PC-9 (cell line): Measurements from ENCODE around the gene GNAL. TPM values are rescaled to one million over a fixed set of nuclear protein-coding genes. Genes with fewer than 3 reads are reported as not detected.
"Not testable (repeated sequence)": the region's sequence is repeated elsewhere in the genome, so short reads cannot be mapped to it uniquely, and the experiment has no call there.

Experiments used
- BruUV-seq: library from RNA; stranded (reverse); fragments of 400-500 nt; replicated peaks from 2 replicates; lab custom pipeline; 2021; lab: Mats Ljungman, UMichigan
- CTCF ChIA-PET: fragments of 300-600 bp; sonication (Branson Sonifier 250); formaldehyde crosslinking; loops from one replicate; lab custom pipeline; 2022; ENCODE audit warnings: antibody characterized with exemption; lab: Charles Lee
- POLR2A ChIA-PET: fragments of 300-600 bp; sonication (Branson Sonifier 250); formaldehyde crosslinking; loops from one replicate; lab custom pipeline; 2022; ENCODE audit warnings: antibody characterized with exemption; ENCODE audit not compliant: unreplicated experiment; lab: Charles Lee
- DNase-seq, 2 experiments: peaks; one replicate each; pipeline versions ENCODE4 v3.0.0 to v3.0.0-alpha.2; 2015 to 2022; ENCODE audit warnings: mixed read lengths in 1 of 2
- H2AFZ ChIP-seq: fragments of 200-600 bp; sonication (generic); 2 replicates; pipeline ENCODE4 v1.8.1; 2017; ENCODE audit warnings: antibody characterized with exemption
- H3F3A ChIP-seq: fragments of 200-600 bp; sonication (generic); 2 replicates; pipeline ENCODE4 v1.8.1; 2017; ENCODE audit warnings: antibody characterized with exemption, mild to moderate bottlenecking, low read depth; ENCODE audit not compliant: insufficient read depth
- H3K27ac ChIP-seq: fragments of 200-600 bp; sonication (generic); 2 replicates; pipeline ENCODE4 v1.6.1; 2016; ENCODE audit warnings: mixed run types
- H3K27me3 ChIP-seq: fragments of 200-600 bp; sonication (generic); 2 replicates; pipeline ENCODE4 v1.6.1; 2016; ENCODE audit warnings: low read depth, mixed run types; ENCODE audit not compliant: insufficient read depth
- H3K36me3 ChIP-seq: fragments of 200-600 bp; sonication (generic); 2 replicates; pipeline ENCODE4 v1.6.1; 2016; ENCODE audit warnings: low read depth, mixed run types
- H3K4me1 ChIP-seq: fragments of 200-600 bp; sonication (generic); replicated peaks from 2 replicates; pipeline ENCODE4 v1.6.1; 2016; ENCODE audit warnings: mixed run types; ENCODE audit not compliant: insufficient read depth
- H3K4me2 ChIP-seq: fragments of 200-600 bp; sonication (generic); 2 replicates; pipeline ENCODE4 v1.6.1; 2017; ENCODE audit warnings: mixed run types
- H3K4me3 ChIP-seq: fragments of 200-600 bp; sonication (generic); 2 replicates; pipeline ENCODE4 v1.6.1; 2016; ENCODE audit warnings: mixed run types
- H3K79me2 ChIP-seq: fragments of 200-600 bp; sonication (generic); 2 replicates; pipeline ENCODE4 v1.6.1; 2017; ENCODE audit warnings: low read depth, mixed run types
- H3K9me2 ChIP-seq: fragments of 200-600 bp; sonication (generic); 2 replicates; pipeline ENCODE4 v1.8.1; 2017; ENCODE audit warnings: mild to moderate bottlenecking; ENCODE audit not compliant: insufficient read depth
- H3K9me3 ChIP-seq: fragments of 200-600 bp; sonication (generic); 2 replicates; pipeline ENCODE4 v1.8.1; 2016; ENCODE audit warnings: low read depth; ENCODE audit not compliant: insufficient read depth
- H4K20me1 ChIP-seq: fragments of 200-600 bp; sonication (generic); 2 replicates; pipeline ENCODE4 v1.8.1; 2017; ENCODE audit not compliant: insufficient read depth
- EZH2 ChIP-seq: fragments of 200-600 bp; sonication (generic); IDR thresholded peaks from 2 replicates; pipeline ENCODE4 v1.8.0; 2017; ENCODE audit warnings: antibody characterized with exemption, low read depth
- intact Hi-C: fragments of 100-400 bp; cut with micrococcal nuclease; formaldehyde crosslinking; loops from one replicate; pipeline ENCODE4 v1.10.0; 2022; ENCODE audit not compliant: unreplicated experiment
- total RNA-seq: library from RNA; stranded (reverse); gene quantifications from 2 replicates; pipeline ENCODE4 v1.2.3, GENCODE V29; 2021
- TF ChIP-seq, protein P1 (sequence below): fragments of 200-600 bp; sonication (generic); conservative IDR thresholded peaks from 2 replicates; pipeline ENCODE4 v1.6.1; 2017; ENCODE audit warnings: mixed run types, antibody characterized with exemption, mild to moderate bottlenecking, moderate library complexity

Gene GNAL
- total RNA-seq, 1 experiment from 2014 or later: 3.3 TPM

DNA sequence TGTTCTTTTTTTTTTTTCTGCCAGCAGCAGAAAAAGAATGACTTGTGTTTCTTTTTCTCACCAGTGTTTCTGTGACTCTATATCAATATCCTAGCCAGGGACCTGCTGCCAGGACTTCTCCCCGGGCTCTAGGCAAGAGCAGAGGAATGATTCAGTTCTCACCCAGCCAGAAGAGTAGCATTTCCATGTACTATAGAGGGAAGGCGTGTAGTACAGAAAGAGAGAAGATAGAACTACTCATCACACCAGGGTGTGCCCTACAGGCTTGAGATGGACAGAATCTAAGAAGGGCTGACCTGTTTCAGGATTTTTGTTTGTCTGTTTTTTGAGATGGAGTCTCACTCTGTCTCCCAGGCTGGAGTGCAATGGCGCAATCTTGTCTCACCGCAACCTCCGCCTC is 230.5 kb downstream of the GNAL start:
- H3K36me3 ChIP-seq, H3K27ac ChIP-seq, H3K27me3 ChIP-seq, H3K4me1 ChIP-seq, BruUV-seq, H3F3A ChIP-seq, H3K9me2 ChIP-seq, H3K4me3 ChIP-seq, H3K4me2 ChIP-seq, H3K9me3 ChIP-seq, H4K20me1 ChIP-seq, H3K79me2 ChIP-seq, DNase-seq, POLR2A ChIA-PET, intact Hi-C loops, H2AFZ ChIP-seq: not testable (repeated sequence)
- CTCF ChIA-PET: interaction anchor here (0.7 kb wide), 1 partner anchor 18 kb away, joined by 3 read pairs; no protein-coding TSS in a partner anchor

DNA sequence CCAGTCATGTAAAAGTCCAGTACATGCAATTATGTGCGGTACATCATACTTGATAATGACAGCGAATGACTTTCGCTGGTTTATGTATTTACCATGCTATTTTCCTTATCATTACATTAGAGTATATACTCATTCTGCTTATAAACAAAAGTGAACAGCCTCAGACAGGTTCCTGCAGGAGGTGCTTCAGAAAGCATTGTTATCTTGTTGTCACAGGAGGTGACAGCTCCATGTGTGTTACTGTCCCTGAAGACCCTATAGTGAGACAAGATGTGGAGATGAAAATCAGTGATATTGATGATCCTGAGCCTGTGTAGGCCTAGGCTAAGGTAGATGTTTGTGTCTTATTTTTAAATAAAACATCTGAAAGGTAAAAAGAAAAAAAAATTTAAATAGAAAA is 234.4 kb downstream of the GNAL start:
- CTCF ChIA-PET: interaction anchor here (1.2 kb wide), 1 partner anchor 14 kb away, joined by 4 read pairs; no protein-coding TSS in a partner anchor
- POLR2A ChIA-PET: no interaction called here
- no peaks in the 10 kb centered on the region for H3K79me2 ChIP-seq
- BruUV-seq: no TSS peak
- intact Hi-C loops: no loop called here
- no peaks in the 10 kb centered on the region for H3K36me3 ChIP-seq
- H3F3A ChIP-seq: no peaks in the 10 kb centered on the region
- H4K20me1 ChIP-seq: no peaks in the 10 kb centered on the region
- H3K4me2 ChIP-seq: no peak overlapping the region
- no peak overlapping the region for H2AFZ ChIP-seq
- H3K9me3 ChIP-seq: no peaks in the 10 kb centered on the region
- H3K27ac ChIP-seq: no peak overlapping the region
- no peaks in the 10 kb centered on the region for H3K9me2 ChIP-seq
- H3K4me1 ChIP-seq: no peaks in the 10 kb centered on the region
- TF ChIP-seq, protein P1, sequence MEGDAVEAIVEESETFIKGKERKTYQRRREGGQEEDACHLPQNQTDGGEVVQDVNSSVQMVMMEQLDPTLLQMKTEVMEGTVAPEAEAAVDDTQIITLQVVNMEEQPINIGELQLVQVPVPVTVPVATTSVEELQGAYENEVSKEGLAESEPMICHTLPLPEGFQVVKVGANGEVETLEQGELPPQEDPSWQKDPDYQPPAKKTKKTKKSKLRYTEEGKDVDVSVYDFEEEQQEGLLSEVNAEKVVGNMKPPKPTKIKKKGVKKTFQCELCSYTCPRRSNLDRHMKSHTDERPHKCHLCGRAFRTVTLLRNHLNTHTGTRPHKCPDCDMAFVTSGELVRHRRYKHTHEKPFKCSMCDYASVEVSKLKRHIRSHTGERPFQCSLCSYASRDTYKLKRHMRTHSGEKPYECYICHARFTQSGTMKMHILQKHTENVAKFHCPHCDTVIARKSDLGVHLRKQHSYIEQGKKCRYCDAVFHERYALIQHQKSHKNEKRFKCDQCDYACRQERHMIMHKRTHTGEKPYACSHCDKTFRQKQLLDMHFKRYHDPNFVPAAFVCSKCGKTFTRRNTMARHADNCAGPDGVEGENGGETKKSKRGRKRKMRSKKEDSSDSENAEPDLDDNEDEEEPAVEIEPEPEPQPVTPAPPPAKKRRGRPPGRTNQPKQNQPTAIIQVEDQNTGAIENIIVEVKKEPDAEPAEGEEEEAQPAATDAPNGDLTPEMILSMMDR: no peak
- no peak for TF ChIP-seq EZH2
- H3K27me3 ChIP-seq: no peaks in the 10 kb centered on the region
- no peak overlapping the region for H3K4me3 ChIP-seq
- no peak for DNase-seq

DNA sequence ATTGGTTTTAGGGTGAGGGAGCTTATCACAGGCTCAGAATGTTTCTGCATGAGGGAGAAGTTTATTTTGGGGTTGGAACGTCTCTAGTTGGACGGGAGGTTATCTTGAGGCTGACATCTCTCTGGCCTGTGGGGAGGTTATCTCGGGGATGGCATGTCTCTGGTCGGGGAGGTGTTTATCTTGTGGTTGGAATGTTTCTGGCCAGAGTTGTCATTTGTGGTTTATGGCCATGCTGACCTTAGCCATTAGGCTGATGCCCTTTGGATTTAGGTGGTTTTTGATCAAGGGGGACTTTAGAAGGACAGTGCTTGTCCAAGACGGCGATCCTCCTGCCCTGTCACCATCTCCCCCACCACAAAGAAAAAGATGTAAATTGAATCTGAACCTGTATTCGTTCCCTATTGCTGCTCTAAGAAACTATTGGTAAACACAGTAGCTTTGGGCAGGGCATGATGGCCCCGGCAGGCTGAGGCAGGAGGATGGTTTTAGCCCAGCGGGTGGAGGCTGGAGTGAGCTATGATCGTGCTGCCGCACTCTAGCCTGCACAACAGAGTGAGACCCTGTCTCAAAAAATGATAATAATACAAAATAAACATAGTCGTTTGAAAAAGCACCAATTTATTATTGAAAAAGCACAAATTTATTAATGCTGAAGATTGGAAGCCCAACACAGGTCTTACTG is 236.9 kb downstream of the GNAL start:
- Histone ChIP-seq H3K4me3 (no peak overlapping the region), H3K9me3 (no peaks in the 10 kb centered on the region), H3K27ac (no peak overlapping the region), H3K79me2 (no peaks in the 10 kb centered on the region), H3F3A (no peaks in the 10 kb centered on the region), H4K20me1 (no peaks in the 10 kb centered on the region), H2AFZ (no peak overlapping the region), H3K4me1 (no peaks in the 10 kb centered on the region), H3K9me2 (no peaks in the 10 kb centered on the region), H3K4me2 (no peak overlapping the region), H3K36me3 (no peaks in the 10 kb centered on the region), H3K27me3 (no peaks in the 10 kb centered on the region)
- ChIA-PET CTCF (interaction anchor here (1.6 kb wide), 1 partner anchor 69 kb away, joined by 5 read pairs; no protein-coding TSS in a partner anchor), POLR2A (no interaction called here)
- no TSS peak for BruUV-seq
- TF ChIP-seq, protein P1: no peak
- TF ChIP-seq EZH2: no peak
- intact Hi-C loops: no loop called here
- no peak for DNase-seq
